Measurements from ENCODE around the gene TEAD4. TPM values are rescaled to one million over a fixed set of nuclear protein-coding genes. Genes with fewer than 3 reads are reported as not detected.

TEAD4 gene
- total RNA-seq, 1 experiment from 2014 or later: 43.2 TPM

- Histone ChIP-seq H4K20me1 (ENCODE audit: insufficient read depth) (no peaks in the 10 kb centered on the region), H3K4me1 (ENCODE audit: control insufficient read depth in 1 of 2, insufficient read depth in 2 of 2, low read length in 2 of 2) (no peaks in the 10 kb centered on the region), H2AFZ (ENCODE audit: low read depth, low read length, poor library complexity, severe bottlenecking) (no peak overlapping the region), H3K27ac (ENCODE audit: low read depth, low read length) (no peak overlapping the region), H3K9me2 (ENCODE audit: insufficient read depth) (no peaks in the 10 kb centered on the region), H3K9ac (ENCODE audit: low read length) (no peak overlapping the region), H3K36me3 (ENCODE audit: control insufficient read depth in 1 of 2, insufficient read depth in 2 of 2, low read length in 2 of 2) (peaks cover 3 to 16% of the 10 kb centered on the region in 2 experiments; a peak in 2 of 4 replicates), H3K79me2 (ENCODE audit: insufficient read depth, low read length) (peaks cover 14% of the 10 kb centered on the region; the same call in 1 of the 2 replicates), H3K4me2 (ENCODE audit: low read length) (no peak overlapping the region), H3K27me3 (ENCODE audit: insufficient read depth, low read length) (no peaks in the 10 kb centered on the region), H3K9me3 (ENCODE audit: control insufficient read depth in 1 of 2, insufficient read depth in 1 of 2, low read depth in 1 of 2, low read length in 2 of 2) (no peaks in the 10 kb centered on the region), H3K4me3 (replicated peaks in 1 of 2; ENCODE audit: low read depth in 1 of 2, low read length in 2 of 2) (no peak overlapping the region)
- BruUV-seq (replicated peaks): no TSS peak
- CTCF ChIA-PET: no interaction called here
- ATAC-seq (peak; percentile 58; the same call in 1 of the 2 replicates), DNase-seq (ENCODE audit: low read depth, low spot score) (no peak)
- TF ChIP-seq, protein P1, sequence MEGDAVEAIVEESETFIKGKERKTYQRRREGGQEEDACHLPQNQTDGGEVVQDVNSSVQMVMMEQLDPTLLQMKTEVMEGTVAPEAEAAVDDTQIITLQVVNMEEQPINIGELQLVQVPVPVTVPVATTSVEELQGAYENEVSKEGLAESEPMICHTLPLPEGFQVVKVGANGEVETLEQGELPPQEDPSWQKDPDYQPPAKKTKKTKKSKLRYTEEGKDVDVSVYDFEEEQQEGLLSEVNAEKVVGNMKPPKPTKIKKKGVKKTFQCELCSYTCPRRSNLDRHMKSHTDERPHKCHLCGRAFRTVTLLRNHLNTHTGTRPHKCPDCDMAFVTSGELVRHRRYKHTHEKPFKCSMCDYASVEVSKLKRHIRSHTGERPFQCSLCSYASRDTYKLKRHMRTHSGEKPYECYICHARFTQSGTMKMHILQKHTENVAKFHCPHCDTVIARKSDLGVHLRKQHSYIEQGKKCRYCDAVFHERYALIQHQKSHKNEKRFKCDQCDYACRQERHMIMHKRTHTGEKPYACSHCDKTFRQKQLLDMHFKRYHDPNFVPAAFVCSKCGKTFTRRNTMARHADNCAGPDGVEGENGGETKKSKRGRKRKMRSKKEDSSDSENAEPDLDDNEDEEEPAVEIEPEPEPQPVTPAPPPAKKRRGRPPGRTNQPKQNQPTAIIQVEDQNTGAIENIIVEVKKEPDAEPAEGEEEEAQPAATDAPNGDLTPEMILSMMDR (IDR thresholded peaks at IDR 0.05 in 2 of 3, conservative IDR thresholded peaks at IDR 0.05 in 1 of 3; ENCODE audit: borderline replicate concordance in 1 of 3, insufficient read depth in 1 of 3, low read depth in 2 of 3, low read length in 2 of 3): 0 out of 6 replicates have a peak, but pooled peaks of 2 of the 3 experiments have one; percentile 19 to 25
- no peak for TF ChIP-seq ZNF274 (IDR thresholded peaks at IDR 0.05; ENCODE audit: low read depth, low read length)
- no peak for TF ChIP-seq ZBTB33 (IDR thresholded peaks at IDR 0.05; ENCODE audit: extremely low read depth, insufficient replicate concordance, low read length)
- TF ChIP-seq CEBPB (IDR thresholded peaks at IDR 0.05; ENCODE audit: low read depth): no peak
- RAD21 ChIA-PET (ENCODE audit: low non-redundant PET in 1 of 2, low total read pairs in 2 of 2, uncharacterized antibody in 2 of 2, unreplicated experiment in 2 of 2): no interaction called here
- intact Hi-C loops (cut with micrococcal nuclease): no loop called here
- POLR2A ChIA-PET: no interaction called here
Measured at GRCh38 chr12:3000548-3001275, 41.5 kb downstream of the TEAD4 start.
